ENCODE measurements around the gene RFNG. TPM values are rescaled to one million over a fixed set of nuclear protein-coding genes. Genes with fewer than 3 reads are reported as not detected.

RFNG gene
- total RNA-seq, 1 experiment from 2014 or later: 25.5 TPM

- DNase-seq (ENCODE audit: extremely low read depth, low read depth): no peak
These were observed 32.5 kb downstream of the RFNG start for GRCh38 chr17:82018989-82019689.

GRCh38 chr17:82018152-82018988 lies 33.2 kb downstream of the RFNG start:
- no peak for DNase-seq (ENCODE audit: extremely low read depth, low read depth)

- DNase-seq (ENCODE audit: extremely low read depth, low read depth): no peak
These were observed 33.9 kb downstream of the RFNG start for GRCh38 chr17:82017612-82018151.

- no peak for DNase-seq (ENCODE audit: extremely low read depth, low read depth)
These were observed 34.6 kb downstream of the RFNG start for GRCh38 chr17:82016875-82017459.

- DNase-seq (ENCODE audit: extremely low read depth, low read depth): no peak
These were observed 35.3 kb downstream of the RFNG start for GRCh38 chr17:82016061-82016874.

DNA sequence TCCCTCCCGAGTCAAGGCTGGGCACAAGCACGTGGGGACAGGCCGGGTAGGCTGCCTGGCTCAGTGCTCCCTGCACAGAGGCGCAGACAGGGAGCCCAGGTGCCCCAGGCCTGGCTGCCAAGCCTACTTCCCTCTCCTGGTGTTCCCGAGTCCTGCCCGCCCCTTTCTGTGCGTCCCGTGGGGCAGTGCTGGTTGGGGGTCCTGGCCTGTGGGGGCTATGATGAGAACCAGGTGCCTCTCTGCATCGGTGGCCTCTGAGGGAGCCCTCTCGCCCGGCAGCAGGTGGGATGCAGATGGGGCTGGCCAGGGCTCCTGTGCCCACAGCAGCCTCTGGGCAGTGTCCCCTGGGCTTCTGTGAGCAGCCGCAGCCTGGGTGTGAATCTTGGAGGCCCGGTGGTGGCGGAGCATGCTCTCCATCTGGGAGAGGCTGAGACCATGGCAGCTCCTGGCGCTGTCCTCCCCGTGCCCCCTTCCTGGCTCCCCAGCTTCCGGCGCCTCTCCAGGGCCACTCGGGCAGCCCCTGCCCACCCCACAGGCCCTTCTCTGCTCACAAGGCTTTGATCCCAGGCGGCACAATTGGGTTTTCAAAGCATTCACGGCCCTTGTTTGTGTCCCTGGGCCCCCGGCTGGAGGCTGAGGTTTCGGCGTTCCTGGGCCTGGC lies 36.2 kb downstream of the RFNG start:
- no peak for DNase-seq (ENCODE audit: extremely low read depth, low read depth)

DNA sequence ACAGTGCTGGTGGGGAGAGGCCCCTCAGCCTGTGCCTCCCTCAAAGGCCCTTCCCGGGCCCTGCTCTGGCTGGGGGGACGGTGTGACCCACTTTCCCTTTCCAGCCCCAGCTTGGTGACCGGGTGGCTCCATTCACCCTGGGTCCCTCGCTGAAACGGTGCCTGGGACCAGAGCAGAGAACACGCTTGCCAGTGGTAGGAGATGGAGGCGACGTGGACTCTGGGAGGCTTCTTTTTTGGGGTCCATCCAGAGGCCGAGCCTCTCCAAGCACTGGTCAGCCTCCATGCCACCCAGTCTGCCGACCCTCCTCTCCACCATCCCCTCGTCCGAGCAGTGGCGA lies 36.7 kb downstream of the RFNG start:
- no peak for DNase-seq (ENCODE audit: extremely low read depth, low read depth)

- DNase-seq (ENCODE audit: extremely low read depth, low read depth): no peak
These were observed 37.2 kb downstream of the RFNG start for GRCh38 chr17:82014432-82014831.

- no peak for DNase-seq (ENCODE audit: extremely low read depth, low read depth)
These were observed 37.8 kb downstream of the RFNG start for GRCh38 chr17:82013772-82014321.

GRCh38 chr17:82013341-82013740 lies 38.3 kb downstream of the RFNG start:
- DNase-seq (ENCODE audit: extremely low read depth, low read depth): no peak

- DNase-seq (ENCODE audit: extremely low read depth, low read depth): no peak
These were observed 38.8 kb downstream of the RFNG start for GRCh38 chr17:82012640-82013295.

GRCh38 chr17:82012261-82012639 lies 39.4 kb downstream of the RFNG start:
- DNase-seq (ENCODE audit: extremely low read depth, low read depth): no peak

- no peak for DNase-seq (ENCODE audit: extremely low read depth, low read depth)
These were observed 39.9 kb downstream of the RFNG start for GRCh38 chr17:82011617-82012187.

DNA sequence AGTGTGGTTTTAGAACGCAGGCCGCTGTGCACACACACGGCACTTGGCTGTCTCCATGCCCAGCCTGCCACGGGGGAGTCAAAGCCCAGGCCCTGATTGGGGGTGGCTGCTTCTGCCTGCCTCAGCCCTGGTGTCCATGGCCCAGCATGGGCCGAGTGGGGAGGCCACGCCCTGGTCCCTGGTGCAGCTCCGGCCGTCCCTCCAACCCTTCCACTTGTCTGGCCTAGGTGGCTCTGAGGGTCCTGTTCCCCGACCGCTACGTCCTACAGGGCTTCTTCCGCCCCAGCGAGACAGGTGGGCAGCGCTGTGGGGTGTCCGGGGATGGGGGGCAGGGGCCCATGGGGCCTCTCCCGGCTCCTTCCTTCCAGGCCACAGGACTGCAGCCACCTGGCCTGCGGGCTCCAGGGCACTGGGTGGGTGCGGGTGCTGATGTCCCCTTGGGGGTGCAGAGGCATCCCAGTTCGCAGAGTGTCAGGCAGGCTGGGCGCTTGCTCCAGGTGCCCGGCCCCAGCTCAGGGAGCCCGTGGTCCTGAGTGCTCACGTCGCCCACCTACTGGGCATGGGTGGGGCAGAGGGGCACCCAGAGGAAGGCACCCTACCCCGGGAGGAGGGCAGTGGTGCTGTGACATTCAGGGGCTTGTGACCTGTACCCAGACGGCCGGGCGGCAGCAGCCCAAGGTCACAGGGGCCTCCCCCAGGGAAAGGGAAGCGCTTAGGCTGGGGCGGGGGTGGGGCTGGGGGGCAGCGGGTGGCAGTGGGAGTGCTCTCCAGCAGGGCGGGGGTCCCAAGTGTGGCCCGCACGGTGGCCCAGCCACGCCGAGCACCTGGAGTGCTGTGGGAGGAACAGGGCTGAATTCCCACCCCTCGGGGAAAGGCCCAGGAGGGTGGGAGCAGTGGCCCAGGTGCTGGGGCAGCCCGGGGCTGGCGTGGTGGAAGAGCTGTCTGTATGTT lies 40.8 kb downstream of the RFNG start:
- no peak for DNase-seq (ENCODE audit: extremely low read depth, low read depth)

DNA sequence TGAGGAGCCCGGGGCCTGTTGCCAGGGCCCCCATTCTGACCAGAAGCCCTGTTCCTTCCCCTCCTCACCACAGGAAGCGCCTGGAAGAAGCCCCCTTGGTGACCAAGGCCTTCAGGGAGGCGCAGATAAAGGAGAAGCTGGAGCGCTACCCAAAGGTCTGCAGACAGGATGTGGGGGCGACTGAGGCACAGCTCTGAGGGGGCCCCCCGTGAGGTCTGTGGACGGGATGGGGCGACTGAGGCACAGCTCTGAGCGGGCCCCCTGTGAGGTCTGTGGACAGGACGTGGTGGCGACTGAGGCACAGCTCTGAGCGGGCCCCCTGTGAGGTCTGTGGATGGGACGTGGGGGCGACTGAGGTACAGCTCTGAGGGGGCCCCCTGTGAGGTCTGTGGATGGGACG lies 42.2 kb downstream of the RFNG start:
- DNase-seq (ENCODE audit: extremely low read depth, low read depth): no peak

DNA sequence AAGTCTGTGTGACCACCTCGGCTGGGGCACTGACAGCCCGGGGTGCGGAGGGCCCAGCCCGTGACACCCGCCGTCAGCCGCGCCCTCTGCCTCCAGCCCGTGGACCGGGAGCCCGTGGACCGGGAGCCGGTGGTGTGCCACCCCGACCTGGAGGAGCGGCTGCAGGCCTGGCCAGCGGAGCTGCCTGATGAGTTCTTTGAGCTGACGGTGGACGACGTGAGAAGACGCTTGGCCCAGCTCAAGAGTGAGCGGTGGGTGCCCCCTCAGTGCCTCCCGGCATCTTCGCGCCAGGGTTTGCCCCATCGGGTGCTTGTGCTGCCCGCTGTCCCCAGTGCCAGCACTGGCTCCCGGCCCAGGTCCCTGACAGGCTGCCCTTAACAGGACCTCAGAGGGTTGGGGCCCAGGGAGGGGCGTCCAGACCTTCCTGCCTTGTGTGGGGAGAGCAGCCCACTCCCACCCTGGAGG lies 42.6 kb downstream of the RFNG start:
- no peak for DNase-seq (ENCODE audit: extremely low read depth, low read depth)

- DNase-seq (ENCODE audit: extremely low read depth, low read depth): no peak
These were observed 43.2 kb downstream of the RFNG start for GRCh38 chr17:82008258-82008940.
